ENCODE results near the gene NR0B2. TPM values are rescaled to one million over a fixed set of nuclear protein-coding genes. Genes with fewer than 3 reads are reported as not detected.

The NR0B2 gene
- total RNA-seq, 1 experiment from 2014 or later, result not detected

GRCh38 chr1:26921126-26921539 is 7.4 kb upstream of the NR0B2 start:
- peak overlapping the region; percentile 98 for H3K4me2 ChIP-seq (ENCODE audit: low read length)
- peak overlapping the region; percentile 92; the same call in 1 of the 2 replicates for H3K27ac ChIP-seq (ENCODE audit: low read depth, low read length)
- RAD21 ChIA-PET (ENCODE audit: low non-redundant PET in 1 of 2, low total read pairs in 2 of 2, uncharacterized antibody in 2 of 2, unreplicated experiment in 2 of 2), result no interaction called here
- ATAC-seq (peak; percentile 38), DNase-seq (ENCODE audit: low read depth, low spot score) (no peak)
- no TSS peak for BruUV-seq (replicated peaks)
- peak overlapping the region; percentile 94 to 96 for H3K4me3 ChIP-seq (replicated peaks in 1 of 2; ENCODE audit: low read depth in 1 of 2, low read length in 2 of 2)
- peaks cover 9 to 26% of the 10 kb centered on the region in 2 experiments; a peak in 3 of 4 replicates for H3K4me1 ChIP-seq (ENCODE audit: control insufficient read depth in 1 of 2, insufficient read depth in 2 of 2, low read length in 2 of 2)
- CTCF ChIA-PET, result no interaction called here
- peaks cover 10 to 18% of the 10 kb centered on the region in 2 experiments for H3K36me3 ChIP-seq (ENCODE audit: control insufficient read depth in 1 of 2, insufficient read depth in 2 of 2, low read length in 2 of 2)
- H3K9ac ChIP-seq (ENCODE audit: low read length), result peak overlapping the region; percentile 99
- POLR2A ChIA-PET, result interaction anchor here (0.9 to 1.1 kb wide), 3 partner anchors 21 to 72 kb away, joined by 3 read pairs; partner anchors contain the start of genes GPATCH3 and TRNP1
- H4K20me1 ChIP-seq (ENCODE audit: insufficient read depth), result peaks cover 6% of the 10 kb centered on the region; the same call in 1 of the 2 replicates
- intact Hi-C loops (cut with micrococcal nuclease), result no loop called here
- TF ChIP-seq SP1 (IDR thresholded peaks at IDR 0.05; ENCODE audit: low read depth), result no peak
- no peak for TF ChIP-seq SRF (IDR thresholded peaks at IDR 0.05; ENCODE audit: low read depth)
- no peak for TF ChIP-seq ZBTB33 (IDR thresholded peaks at IDR 0.05; ENCODE audit: extremely low read depth, insufficient replicate concordance, low read length)
- no peak for TF ChIP-seq CEBPB (IDR thresholded peaks at IDR 0.05; ENCODE audit: low read depth)
- no peak for TF ChIP-seq MAX (IDR thresholded peaks at IDR 0.05)
- no peak for TF ChIP-seq EZH2phosphoT487 (IDR thresholded peaks at IDR 0.05; ENCODE audit: borderline replicate concordance)
- no peak for TF ChIP-seq SIN3A (IDR thresholded peaks at IDR 0.05; ENCODE audit: low read depth)
- no peak for TF ChIP-seq JUND (IDR thresholded peaks at IDR 0.05)
- no peak for TF ChIP-seq ZFX (IDR thresholded peaks at IDR 0.05)
- TF ChIP-seq CTCF (IDR thresholded peaks at IDR 0.05 in 2 of 3, conservative IDR thresholded peaks at IDR 0.05 in 1 of 3; ENCODE audit: borderline replicate concordance in 1 of 3, insufficient read depth in 1 of 3, low read depth in 2 of 3, low read length in 2 of 3), result no peak
- no peak for TF ChIP-seq ATF3 (IDR thresholded peaks at IDR 0.05)
- TF ChIP-seq FOSL1 (IDR thresholded peaks at IDR 0.05; ENCODE audit: low read depth), result no peak
- TF ChIP-seq POLR2A (IDR thresholded peaks at IDR 0.05; ENCODE audit: borderline replicate concordance, extremely low read depth, insufficient read depth, insufficient read length), result no peak
- no peak for TF ChIP-seq POLR2AphosphoS5 (IDR thresholded peaks at IDR 0.05; ENCODE audit: low read depth, low read length)
- no peak for TF ChIP-seq YY1 (IDR thresholded peaks at IDR 0.05; ENCODE audit: extremely low read depth, insufficient replicate concordance, low read depth, low read length)
- no peak for TF ChIP-seq TCF7L2 (IDR thresholded peaks at IDR 0.05; ENCODE audit: borderline replicate concordance, extremely low read depth, insufficient read depth, insufficient read length)
- H3K27me3 ChIP-seq (ENCODE audit: insufficient read depth, low read length), result no peaks in the 10 kb centered on the region
- H2AFZ ChIP-seq (ENCODE audit: low read depth, low read length, poor library complexity, severe bottlenecking), result peak overlapping the region; percentile 87
- peaks cover 46% of the 10 kb centered on the region for H3K79me2 ChIP-seq (ENCODE audit: insufficient read depth, low read length)
- H3K9me2 ChIP-seq (ENCODE audit: insufficient read depth), result no peaks in the 10 kb centered on the region
- no peaks in the 10 kb centered on the region for H3K9me3 ChIP-seq (ENCODE audit: control insufficient read depth in 1 of 2, insufficient read depth in 1 of 2, low read depth in 1 of 2, low read length in 2 of 2)
